CD4-positive, alpha-beta T cell treated with Interleukin-6 for 4 hours (primary cell): Measurements from ENCODE around the gene VWA5B1.
"Not testable (repeated sequence)": the region's sequence is repeated elsewhere in the genome, so short reads cannot be mapped to it uniquely, and the experiment has no call there.

ENCODE experiments used
- DNase-seq: peaks from one replicate; pipeline ENCODE4 v3.0.0-alpha.2; 2020; ENCODE audit warnings: mixed read lengths

Gene VWA5B1

GRCh38 chr1:20281801-20282200 lies 8.9 kb upstream of the VWA5B1 start:
- DNase-seq: no peak

- no peak for DNase-seq
These were observed 8.1 kb upstream of the VWA5B1 start for GRCh38 chr1:20282533-20282932.

- no peak for DNase-seq
These were observed 6.6 kb upstream of the VWA5B1 start for GRCh38 chr1:20284046-20284445.

DNA sequence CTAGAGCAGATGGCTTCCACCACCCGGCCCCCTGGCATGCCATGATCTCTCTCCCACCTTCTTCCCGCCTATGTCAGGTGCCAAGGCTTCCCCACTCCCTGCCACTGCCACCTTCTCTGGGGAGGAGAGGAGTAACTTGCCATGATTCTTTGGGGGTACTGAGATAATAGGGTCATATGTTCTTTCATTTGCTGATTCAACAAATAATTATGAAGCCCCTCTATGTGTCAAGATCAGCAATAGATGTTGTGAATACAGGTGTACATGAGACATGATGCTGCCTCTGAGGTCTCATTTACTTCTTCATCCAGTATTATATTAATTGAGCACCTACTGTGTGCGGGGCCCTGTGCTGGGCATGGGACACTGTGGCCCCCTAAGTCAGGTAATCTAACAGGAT lies 6.0 kb upstream of the VWA5B1 start:
- DNase-seq: no peak

DNA sequence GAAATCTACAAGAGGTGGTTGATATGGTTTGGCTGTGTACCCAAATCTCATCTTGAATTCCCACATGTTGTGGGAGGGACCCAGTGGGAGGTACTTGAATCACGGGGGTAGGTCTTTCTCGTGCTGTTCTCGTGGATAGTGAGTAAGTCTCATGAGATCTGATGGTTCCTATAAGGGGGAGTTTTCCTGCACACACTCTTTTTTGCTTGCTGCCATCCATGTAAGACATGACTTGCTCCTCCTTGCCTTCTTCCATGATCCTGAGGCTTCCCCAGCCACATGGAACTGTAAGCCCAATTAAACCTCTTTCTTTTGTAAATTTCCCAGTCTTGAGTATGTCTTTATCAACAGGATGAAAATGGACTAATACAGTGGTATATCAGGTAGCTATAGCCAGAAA lies 5.2 kb upstream of the VWA5B1 start:
- DNase-seq: no peak

DNA sequence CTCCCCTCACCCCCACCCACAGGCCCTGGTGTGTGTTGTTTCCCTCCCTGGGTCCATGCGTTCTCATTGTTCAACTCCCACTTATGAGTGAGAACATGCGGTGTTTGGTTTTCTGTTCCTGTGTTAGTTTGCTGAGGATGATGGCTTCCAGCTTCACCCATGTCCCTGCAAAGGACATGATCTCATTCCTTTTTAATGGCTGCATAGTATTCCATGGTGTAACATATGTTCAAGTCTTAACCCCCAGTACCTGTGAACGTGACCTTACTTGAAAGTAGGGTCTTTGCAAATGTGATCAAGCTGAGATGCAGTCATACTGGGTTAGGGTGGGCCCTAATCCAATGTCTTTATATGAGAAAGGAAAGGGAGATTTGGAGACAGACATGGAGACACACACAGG lies 3.0 kb upstream of the VWA5B1 start:
- not testable (repeated sequence) for DNase-seq

- DNase-seq: peak; percentile 9
These were observed 990 bp downstream of the VWA5B1 start for GRCh38 chr1:20291645-20292084.

DNA sequence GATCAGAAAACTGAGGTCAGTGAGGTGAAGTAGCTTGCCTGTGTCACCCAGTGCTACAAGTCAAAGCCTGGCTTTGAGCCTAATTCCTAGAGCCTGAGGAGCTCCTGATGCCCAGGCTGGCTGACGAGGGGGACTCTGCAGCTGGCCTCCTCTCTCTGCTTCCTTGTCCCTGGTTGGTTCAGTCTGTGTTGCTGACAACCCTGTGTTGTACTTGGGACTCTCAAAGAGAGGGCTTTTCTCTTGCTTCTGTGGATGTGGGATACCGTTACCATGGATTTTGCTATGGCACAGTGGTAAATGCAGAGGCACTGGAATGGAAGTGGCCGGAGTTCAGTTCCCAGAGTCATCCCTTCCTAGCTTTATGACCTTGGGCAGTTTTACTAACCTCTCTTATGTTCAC lies 8.0 kb downstream of the VWA5B1 start:
- DNase-seq: no peak

DNA sequence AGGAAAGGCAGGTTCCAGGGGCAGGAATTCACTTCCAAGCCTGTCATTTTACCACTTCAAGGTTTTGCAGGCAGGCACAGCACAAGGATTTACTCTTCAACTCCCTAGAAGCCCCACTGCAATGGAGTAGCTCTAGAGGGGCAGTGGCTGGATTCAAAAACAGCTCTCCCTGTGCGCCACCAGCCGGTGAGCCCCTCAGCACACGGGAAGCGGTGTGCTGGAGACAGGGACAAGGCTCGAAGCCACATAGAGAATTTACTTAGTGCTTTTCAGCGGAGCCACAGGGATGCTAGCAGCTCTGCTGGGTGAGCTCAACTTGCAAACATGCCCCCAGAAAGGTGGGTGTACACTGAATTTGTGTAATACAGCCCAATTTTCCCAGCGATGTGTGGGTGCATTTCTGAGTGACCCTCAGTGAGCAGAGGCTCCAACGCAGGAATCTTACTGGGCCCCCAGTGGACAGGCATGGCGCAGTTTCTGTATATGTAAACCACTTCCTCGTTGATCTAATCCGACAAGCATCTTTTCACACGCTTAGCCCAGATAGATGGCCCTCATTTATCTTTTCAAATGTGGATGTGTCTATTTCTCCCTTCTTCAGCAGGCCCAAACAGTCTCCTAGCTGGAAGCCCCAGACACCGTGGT lies 10.9 kb downstream of the VWA5B1 start:
- DNase-seq: no peak

GRCh38 chr1:20302108-20302471 lies 11.4 kb downstream of the VWA5B1 start:
- no peak for DNase-seq

- no peak for DNase-seq
These were observed 16.4 kb downstream of the VWA5B1 start for GRCh38 chr1:20307026-20307425.

DNA sequence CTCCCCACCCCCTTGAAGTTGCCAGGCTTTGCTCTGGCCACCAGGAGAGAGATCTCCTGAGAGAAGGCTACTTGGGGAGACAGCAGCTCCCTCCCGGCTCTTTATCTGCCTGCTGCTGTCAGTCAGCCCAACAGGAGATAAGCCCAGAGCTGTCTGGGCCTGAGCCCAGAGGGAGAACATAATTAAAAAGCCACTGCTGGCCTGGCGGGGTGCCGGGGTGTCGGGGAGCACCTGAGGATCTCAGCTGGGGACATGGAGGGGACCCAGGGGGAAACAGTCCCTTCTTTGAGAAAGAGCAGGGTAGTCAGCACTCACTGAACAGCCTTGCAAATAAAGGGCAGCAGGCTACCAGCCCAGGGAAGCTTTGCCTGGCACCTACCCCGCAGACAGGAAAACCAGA lies 17.9 kb downstream of the VWA5B1 start:
- DNase-seq: no peak

- DNase-seq: no peak
These were observed 20.6 kb downstream of the VWA5B1 start for GRCh38 chr1:20311289-20311688.

DNA sequence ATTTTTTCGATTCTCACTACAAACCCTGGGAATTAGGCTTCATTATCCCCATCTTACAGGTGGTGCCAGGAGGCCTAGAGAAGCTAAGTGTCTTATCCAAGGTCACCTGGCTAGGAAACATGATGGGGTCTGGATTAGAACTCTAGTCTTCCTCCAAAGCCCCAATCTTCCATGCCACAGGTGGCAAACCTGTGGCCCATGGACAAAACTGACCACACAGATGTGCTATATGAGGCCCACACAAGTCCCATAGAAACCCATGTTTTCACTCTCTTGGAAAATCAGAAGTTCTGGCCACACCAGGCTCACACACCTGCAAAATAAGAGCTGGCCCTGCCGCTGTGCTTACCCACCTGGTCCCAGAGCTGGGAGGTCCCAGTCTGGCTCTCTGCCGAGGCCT lies 21.6 kb downstream of the VWA5B1 start:
- no peak for DNase-seq

GRCh38 chr1:20312818-20313217 lies 22.1 kb downstream of the VWA5B1 start:
- DNase-seq: no peak

GRCh38 chr1:20317471-20317870 lies 26.8 kb downstream of the VWA5B1 start:
- no peak for DNase-seq

GRCh38 chr1:20318521-20318920 lies 27.8 kb downstream of the VWA5B1 start:
- DNase-seq: no peak

DNA sequence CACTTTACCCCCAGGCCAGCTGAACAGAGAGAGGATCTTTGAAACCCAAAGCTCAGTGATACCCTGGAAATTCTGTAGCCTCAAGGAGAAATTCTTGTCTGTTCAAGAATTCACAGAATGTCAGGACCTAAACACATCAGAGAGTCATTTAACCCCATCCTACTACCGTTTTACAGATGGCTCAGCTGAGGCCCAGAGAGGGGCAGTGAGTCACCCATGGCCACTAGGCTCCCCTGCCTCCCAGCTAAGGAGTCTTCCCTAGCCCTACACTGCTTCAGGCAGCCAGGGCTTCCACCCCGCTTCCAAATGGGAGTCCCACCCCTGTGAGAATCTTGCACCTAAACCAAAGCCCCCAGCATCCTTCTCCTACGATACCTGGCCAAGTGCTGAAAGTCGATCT lies 28.3 kb downstream of the VWA5B1 start:
- no peak for DNase-seq

- no peak for DNase-seq
These were observed 29.0 kb downstream of the VWA5B1 start for GRCh38 chr1:20319456-20320220.

GRCh38 chr1:20320704-20321103 lies 30.0 kb downstream of the VWA5B1 start:
- no peak for DNase-seq

GRCh38 chr1:20321573-20321972 lies 30.9 kb downstream of the VWA5B1 start:
- no peak for DNase-seq

DNA sequence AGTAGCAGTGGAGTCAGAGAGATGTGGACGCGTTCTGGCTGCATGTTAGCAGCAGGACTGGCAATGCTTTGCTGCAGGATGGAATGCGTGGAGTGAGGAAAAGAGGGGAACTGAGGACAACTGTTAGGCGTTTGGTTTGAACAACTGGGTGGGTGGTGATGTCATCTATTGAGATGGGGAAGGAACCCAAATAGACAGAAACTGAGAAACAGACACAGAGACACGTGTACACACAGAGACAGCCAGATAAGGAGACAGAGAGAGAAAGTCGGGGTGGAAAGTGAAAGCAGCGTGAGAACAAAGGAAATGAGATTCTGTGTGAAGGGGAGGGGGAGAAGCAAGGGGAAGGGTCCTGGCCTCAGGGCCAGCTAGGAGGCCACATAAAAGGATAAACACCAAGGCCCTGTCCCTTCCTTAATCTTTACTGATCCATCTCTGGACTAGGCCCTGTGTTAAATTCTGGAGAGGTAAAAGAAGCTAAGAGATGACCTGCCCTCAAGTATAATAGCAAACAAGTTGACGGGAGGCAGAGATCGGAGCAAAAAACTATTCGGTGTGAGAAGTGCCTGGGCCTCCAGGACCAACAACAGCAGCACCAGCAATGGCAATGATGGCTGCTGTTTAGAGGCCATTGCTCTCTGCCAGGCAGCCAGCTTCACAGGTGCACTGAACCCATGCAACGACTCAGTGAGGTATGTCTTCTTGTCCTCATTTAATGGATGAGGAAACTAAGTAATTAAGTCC lies 31.6 kb downstream of the VWA5B1 start:
- peak; percentile 26 for DNase-seq

GRCh38 chr1:20322825-20323612 lies 32.3 kb downstream of the VWA5B1 start:
- peak; percentile 72 for DNase-seq
